H9 (cell line): ENCODE data around the gene STARD9. TPM values are rescaled to one million over a fixed set of nuclear protein-coding genes. Genes with fewer than 3 reads are reported as not detected.

Source experiments
- DNase-seq: peaks from one replicate; pipeline ENCODE4 v3.0.0-alpha.2; 2017
- H2AFZ ChIP-seq: one replicate; pipeline ENCODE4 v1.6.1; 2013; ENCODE audit warnings: mild to moderate bottlenecking, low read length, control low read depth, moderate library complexity
- H2AK5ac ChIP-seq: 2 replicates; pipeline ENCODE4 v1.6.1; 2013; ENCODE audit warnings: low read length, control low read depth, mixed read lengths; ENCODE audit not compliant: insufficient read length
- H2BK120ac ChIP-seq: one replicate; pipeline ENCODE4 v1.6.1; 2013; ENCODE audit warnings: low read depth, mild to moderate bottlenecking, low read length, control low read depth, inconsistent platforms; ENCODE audit not compliant: poor library complexity, severe bottlenecking
- H2BK12ac ChIP-seq: 2 replicates; pipeline ENCODE4 v1.6.1; 2013; ENCODE audit warnings: low read length, control low read depth, mixed read lengths, low read depth; ENCODE audit not compliant: insufficient read length
- H2BK15ac ChIP-seq: 2 replicates; pipeline ENCODE4 v1.6.1; 2013; ENCODE audit warnings: low read depth, low read length, control low read depth
- H2BK20ac ChIP-seq: one replicate; pipeline ENCODE4 v1.6.1; 2013; ENCODE audit warnings: low read depth, mild to moderate bottlenecking, low read length, control low read depth, inconsistent platforms; ENCODE audit not compliant: poor library complexity, severe bottlenecking
- H2BK5ac ChIP-seq: 2 replicates; pipeline ENCODE4 v1.6.1; 2013; ENCODE audit warnings: low read length, control low read depth, mixed read lengths; ENCODE audit not compliant: insufficient read length
- H3K14ac ChIP-seq: 2 replicates; pipeline ENCODE4 v1.6.1; 2013; ENCODE audit warnings: low read length, control low read depth; ENCODE audit not compliant: insufficient read depth
- H3K18ac ChIP-seq: 2 replicates; pipeline ENCODE4 v1.6.1; 2013; ENCODE audit warnings: low read depth, mild to moderate bottlenecking, mixed read lengths, low read length, control low read depth; ENCODE audit not compliant: insufficient read length
- H3K23ac ChIP-seq: 2 replicates; pipeline ENCODE4 v1.6.1; 2013; ENCODE audit warnings: low read length, control low read depth, mixed read lengths, low read depth; ENCODE audit not compliant: insufficient read length
- H3K23me2 ChIP-seq: 2 replicates; pipeline ENCODE4 v1.6.1; 2013; ENCODE audit warnings: low read depth, mild to moderate bottlenecking, mixed read lengths, low read length, control low read depth; ENCODE audit not compliant: insufficient read length, poor library complexity, severe bottlenecking
- H3K27ac ChIP-seq: 2 replicates; pipeline ENCODE4 v1.5.1; 2013; ENCODE audit warnings: low read length, control low read depth, mixed read lengths, low read depth; ENCODE audit not compliant: insufficient read length
- H3K27me3 ChIP-seq: 2 replicates; pipeline ENCODE4 v1.6.1; 2013; ENCODE audit warnings: low read length, control low read depth, inconsistent platforms; ENCODE audit not compliant: insufficient read depth
- H3K4ac ChIP-seq: 2 replicates; pipeline ENCODE4 v1.6.1; 2013; ENCODE audit warnings: low read depth, mild to moderate bottlenecking, control low read depth, inconsistent platforms, low read length, moderate library complexity
- H3K4me1 ChIP-seq: 2 replicates; pipeline ENCODE4 v1.6.1; 2013; ENCODE audit warnings: low read length, control low read depth, inconsistent platforms; ENCODE audit not compliant: insufficient read depth
- H3K4me2 ChIP-seq: 2 replicates; pipeline ENCODE4 v1.6.1; 2013; ENCODE audit warnings: low read length, control low read depth, mixed read lengths; ENCODE audit not compliant: insufficient read length, insufficient read depth
- H3K56ac ChIP-seq: 2 replicates; pipeline ENCODE4 v1.6.1; 2013; ENCODE audit warnings: low read depth, mild to moderate bottlenecking, mixed read lengths, low read length, control low read depth; ENCODE audit not compliant: insufficient read length
- H3K79me1 ChIP-seq: 2 replicates; pipeline ENCODE4 v1.6.1; 2013; ENCODE audit warnings: low read depth, mild to moderate bottlenecking, moderate library complexity, low read length, control low read depth, inconsistent platforms; ENCODE audit not compliant: insufficient read depth, poor library complexity, severe bottlenecking
- H3K79me2 ChIP-seq: 2 replicates; pipeline ENCODE4 v1.6.1; 2013; ENCODE audit warnings: low read length, control low read depth, inconsistent platforms; ENCODE audit not compliant: insufficient read depth
- H3K9ac ChIP-seq: 2 replicates; pipeline ENCODE4 v1.6.1; 2013; ENCODE audit warnings: low read length, control low read depth, mixed read lengths; ENCODE audit not compliant: insufficient read length; ENCODE audit errors: extremely low read depth
- H3K9me3 ChIP-seq: one replicate; pipeline ENCODE4 v1.6.1; 2013; ENCODE audit warnings: low read depth, low read length, inconsistent platforms; ENCODE audit not compliant: control insufficient read depth
- H3T11ph ChIP-seq: one replicate; pipeline ENCODE4 v1.6.1; 2013; ENCODE audit warnings: mild to moderate bottlenecking, low read length, control low read depth, inconsistent platforms
- H4K20me1 ChIP-seq: one replicate; pipeline ENCODE4 v1.6.1; 2013; ENCODE audit not compliant: control insufficient read depth, insufficient read length, insufficient read depth
- H4K5ac ChIP-seq: 2 replicates; pipeline ENCODE4 v1.6.1; 2013; ENCODE audit warnings: low read depth, mild to moderate bottlenecking, mixed read lengths, low read length, control low read depth; ENCODE audit not compliant: insufficient read length
- H4K8ac ChIP-seq: replicated peaks from 2 replicates; pipeline ENCODE4 v1.6.1; 2013; ENCODE audit warnings: low read length, control low read depth, mixed read lengths, low read depth; ENCODE audit not compliant: insufficient read length
- H4K91ac ChIP-seq: 2 replicates; pipeline ENCODE4 v1.6.1; 2013; ENCODE audit warnings: low read depth, mild to moderate bottlenecking, moderate library complexity, mixed read lengths, low read length, control low read depth; ENCODE audit not compliant: insufficient read length
- H3K27ac Mint-ChIP-seq, 3 experiments: 2 replicates in 2 of 3; 3 replicates in 1 of 3; pipeline ENCODE4 v1.8.0; 2020 to 2021; ENCODE audit warnings: mixed read lengths in 3 of 3, mild to moderate bottlenecking in 1 of 3, moderate library complexity in 1 of 3
- H3K27me3 Mint-ChIP-seq: 2 replicates; pipeline ENCODE4 v1.8.0; 2021; ENCODE audit warnings: low read depth, mild to moderate bottlenecking, moderate library complexity, mixed read lengths
- H3K36me3 Mint-ChIP-seq, 3 experiments: 2 replicates in 2 of 3; 3 replicates in 1 of 3; pipeline ENCODE4 v1.8.0; 2020 to 2021; ENCODE audit warnings: low read depth in 3 of 3, mixed read lengths in 3 of 3; ENCODE audit not compliant: insufficient read depth in 1 of 3
- H3K4me1 Mint-ChIP-seq, 2 experiments: 2 replicates each; pipeline ENCODE4 v1.8.0; 2020; ENCODE audit warnings: mixed read lengths in 2 of 2
- H3K4me3 Mint-ChIP-seq, 2 experiments: 2 replicates in 1 of 2; 3 replicates in 1 of 2; pipeline ENCODE4 v1.8.0; 2020 to 2021; ENCODE audit warnings: mild to moderate bottlenecking in 2 of 2, mixed read lengths in 2 of 2, moderate library complexity in 1 of 2
- H3K9me3 Mint-ChIP-seq, 2 experiments: 2 replicates in 1 of 2; 3 replicates in 1 of 2; pipeline ENCODE4 v1.8.0; 2020; ENCODE audit warnings: mild to moderate bottlenecking in 2 of 2, mixed read lengths in 2 of 2, moderate library complexity in 1 of 2
- CTCF ChIP-seq: fragments of 200-600 bp; sonication (generic); conservative IDR thresholded peaks from 3 replicates; pipeline ENCODE4 v1.8.0; 2021; ENCODE audit warnings: antibody characterized with exemption, mild to moderate bottlenecking
- WGBS: extraction: QIAGEN DNeasy Blood & Tissue Kit; methylation state at CpG from one replicate; pipeline ENCODE4 v1.1.7; 2013; ENCODE audit warnings: missing lambda C conversion rate, low lambda C conversion rate, mixed read lengths; ENCODE audit not compliant: insufficient read length; ENCODE audit errors: extremely low coverage; 5-methylcytosine and 5-hydroxymethylcytosine counted together
- total RNA-seq: library from RNA; stranded (reverse); gene quantifications from 2 replicates; pipeline ENCODE4 v1.2.1, GENCODE V29; 2021

Gene STARD9
- total RNA-seq, 1 experiment from 2014 or later = 6.9 TPM

- H3K4me1 Mint-ChIP-seq = peaks cover 24% of the 10 kb centered on the region in 2 experiments
- no peak overlapping the region for H3K4me2 ChIP-seq
- no peak overlapping the region for H4K91ac ChIP-seq
- DNase-seq = no peak
- no peak overlapping the region for H3K27ac ChIP-seq
- H3K4ac ChIP-seq = no peak overlapping the region
- H4K20me1 ChIP-seq = no peaks in the 10 kb centered on the region
- no peaks in the 10 kb centered on the region for H3K79me2 ChIP-seq
- no peak overlapping the region for H2BK5ac ChIP-seq
- H3T11ph ChIP-seq = no peak overlapping the region
- H3K4me1 ChIP-seq = no peaks in the 10 kb centered on the region; the same call in 1 of the 2 replicates
- no peak overlapping the region for H3K18ac ChIP-seq
- peaks cover 0 to 4% of the 10 kb centered on the region in 2 experiments; a peak in 1 of 5 replicates for H3K9me3 Mint-ChIP-seq
- no peak for TF ChIP-seq CTCF
- H3K36me3 Mint-ChIP-seq = peaks cover 0 to 5% (median 0%) of the 10 kb centered on the region in 3 experiments; a peak in 1 of 7 replicates
- no peak overlapping the region for H2AFZ ChIP-seq
- H2BK12ac ChIP-seq = no peak overlapping the region
- no peak overlapping the region for H4K5ac ChIP-seq
- 0 out of 7 replicates have a peak overlapping the region, but pooled peaks of 1 of the 3 experiments have one; percentile 51 for H3K27ac Mint-ChIP-seq
- no peak overlapping the region for H3K9ac ChIP-seq
- H3K23me2 ChIP-seq = no peaks in the 10 kb centered on the region
- H2BK20ac ChIP-seq = no peak overlapping the region
- H3K27me3 Mint-ChIP-seq = no peaks in the 10 kb centered on the region
- H3K4me3 Mint-ChIP-seq = no peak overlapping the region
- H3K56ac ChIP-seq = no peak overlapping the region
- no peaks in the 10 kb centered on the region for H3K27me3 ChIP-seq
- no peaks in the 10 kb centered on the region for H3K79me1 ChIP-seq
- H3K9me3 ChIP-seq = no peaks in the 10 kb centered on the region
- no peak overlapping the region for H3K23ac ChIP-seq
- no peak overlapping the region for H2BK120ac ChIP-seq
- no peak overlapping the region for H4K8ac ChIP-seq
- H2AK5ac ChIP-seq = no peak overlapping the region
- whole genome bisulfite sequencing = no CpG with 5 or more reads among the region's 6 CpGs
- no peak overlapping the region for H3K14ac ChIP-seq
- H2BK15ac ChIP-seq = no peak overlapping the region
These were observed 46.9 kb downstream of the STARD9 start for GRCh38 chr15:42621996-42622925.
